HepG2 (cell line): Measurements from ENCODE around the gene COA7. TPM values are rescaled to one million over a fixed set of nuclear protein-coding genes. Genes with fewer than 3 reads are reported as not detected.
A peak's percentile ranks its signal among the peaks of the same experiment; 100 is the strongest.

ENCODE experiments used
- AGO2 ChIP-seq: fragments of 200-400 bp; formaldehyde crosslinking; optimal IDR thresholded peaks from 2 replicates; pipeline ENCODE3; 2017; ENCODE audit warnings: mild to moderate bottlenecking, low read depth, low read length, moderate library complexity
- ATF3 ChIP-seq: sonication (generic); formaldehyde crosslinking; IDR thresholded peaks from 2 replicates; pipeline ENCODE4 v1.4.0; 2020; ENCODE audit warnings: missing genetic modification reagents
- BHLHE40 ChIP-seq: IDR thresholded peaks from 2 replicates; pipeline ENCODE4 v1.6.1; 2011; ENCODE audit warnings: low read length, improper control_type of control experiment
- ELK4 ChIP-seq: sonication (generic); formaldehyde crosslinking; IDR thresholded peaks from 2 replicates; pipeline ENCODE4 v1.9.0; 2021; ENCODE audit warnings: missing genetic modification reagents, borderline replicate concordance
- FOXP1 ChIP-seq, 2 experiments: fragments of 450-650 bp in 1 of 2; IDR thresholded peaks; 2 replicates each; pipeline ENCODE4 v1.6.1; 2017 to 2018; ENCODE audit warnings: antibody characterized with exemption in 1 of 2
- HNF1A ChIP-seq, 2 experiments: sonication (generic) in 1 of 2; formaldehyde crosslinking in 1 of 2; IDR thresholded peaks; 2 replicates each; pipeline versions ENCODE4 v1.4.0 to v1.6.1; 2016 to 2020; ENCODE audit warnings: borderline replicate concordance in 1 of 2, low read depth in 1 of 2, mild to moderate bottlenecking in 1 of 2, missing genetic modification reagents in 1 of 2
- HNRNPK ChIP-seq: fragments of 200-400 bp; formaldehyde crosslinking; IDR thresholded peaks from 2 replicates; pipeline ENCODE4 v1.6.1; 2018; ENCODE audit warnings: low read length, low read depth, moderate library complexity, mild to moderate bottlenecking; ENCODE audit not compliant: poor library complexity, severe bottlenecking
- PHF21A ChIP-seq: sonication (generic); formaldehyde crosslinking; IDR thresholded peaks from 2 replicates; pipeline ENCODE4 v1.5.0; 2020; ENCODE audit warnings: mild to moderate bottlenecking, missing genetic modification reagents
- ZC3H4 ChIP-seq: sonication (generic); formaldehyde crosslinking; IDR thresholded peaks from 2 replicates; pipeline ENCODE4 v1.4.0; 2020; ENCODE audit warnings: missing genetic modification reagents, borderline replicate concordance
- ZMYM3 ChIP-seq: sonication (generic); formaldehyde crosslinking; IDR thresholded peaks from 2 replicates; pipeline ENCODE4 v1.5.1; 2020; ENCODE audit warnings: mild to moderate bottlenecking, missing genetic modification reagents
- ZNF10 ChIP-seq: sonication (generic); formaldehyde crosslinking; IDR thresholded peaks from 2 replicates; pipeline ENCODE4 v1.4.0; 2020; ENCODE audit warnings: mild to moderate bottlenecking, low read depth, missing genetic modification reagents, borderline replicate concordance
- ZNF382 ChIP-seq: sonication (generic); formaldehyde crosslinking; IDR thresholded peaks from 2 replicates; pipeline ENCODE4 v1.5.0; 2020; ENCODE audit warnings: missing genetic modification reagents, mild to moderate bottlenecking, borderline replicate concordance
- ZNF460 ChIP-seq: sonication (generic); formaldehyde crosslinking; IDR thresholded peaks from 2 replicates; pipeline ENCODE4 v1.5.1; 2020; ENCODE audit warnings: missing genetic modification reagents, mild to moderate bottlenecking, borderline replicate concordance
- polyA plus RNA-seq, 8 experiments: library from polyadenylated mRNA; depleted of rRNA in 3 of 8; stranded (reverse) in 7 of 8; unstranded in 1 of 8; fragments of >200 nt; fragmentation: Illumina TruSeq in 4 of 8; extraction: Trizol in 4 of 8; gene quantifications; 2 replicates each; pipeline versions ENCODE4 v1.2.1 to v1.2.3, GENCODE V29; 2011 to 2016; ENCODE audit warnings: low read depth in 4 of 8, missing spikeins in 1 of 8, mixed read lengths in 1 of 8; ENCODE audit not compliant: insufficient read depth in 1 of 8
- total RNA-seq, 5 experiments: library from RNA; depleted of rRNA; stranded (reverse); fragments of >200 nt; fragmentation: Illumina TruSeq; extraction: Trizol; gene quantifications; 2 replicates each; pipeline ENCODE4 v1.2.3, GENCODE V29; 2016; ENCODE audit warnings: low read depth in 1 of 5
- TF ChIP-seq, protein P1 (sequence below): sonication (generic); formaldehyde crosslinking; IDR thresholded peaks from 2 replicates; pipeline ENCODE4 v1.5.0; 2020; ENCODE audit warnings: mild to moderate bottlenecking, missing genetic modification reagents, borderline replicate concordance

COA7 gene
- total and polyA plus RNA-seq, 2 of the 13 experiments (the other 11 are each of a cell fraction or from before 2014, with no cell fraction given), result 12.3 to 30.4 TPM

DNA sequence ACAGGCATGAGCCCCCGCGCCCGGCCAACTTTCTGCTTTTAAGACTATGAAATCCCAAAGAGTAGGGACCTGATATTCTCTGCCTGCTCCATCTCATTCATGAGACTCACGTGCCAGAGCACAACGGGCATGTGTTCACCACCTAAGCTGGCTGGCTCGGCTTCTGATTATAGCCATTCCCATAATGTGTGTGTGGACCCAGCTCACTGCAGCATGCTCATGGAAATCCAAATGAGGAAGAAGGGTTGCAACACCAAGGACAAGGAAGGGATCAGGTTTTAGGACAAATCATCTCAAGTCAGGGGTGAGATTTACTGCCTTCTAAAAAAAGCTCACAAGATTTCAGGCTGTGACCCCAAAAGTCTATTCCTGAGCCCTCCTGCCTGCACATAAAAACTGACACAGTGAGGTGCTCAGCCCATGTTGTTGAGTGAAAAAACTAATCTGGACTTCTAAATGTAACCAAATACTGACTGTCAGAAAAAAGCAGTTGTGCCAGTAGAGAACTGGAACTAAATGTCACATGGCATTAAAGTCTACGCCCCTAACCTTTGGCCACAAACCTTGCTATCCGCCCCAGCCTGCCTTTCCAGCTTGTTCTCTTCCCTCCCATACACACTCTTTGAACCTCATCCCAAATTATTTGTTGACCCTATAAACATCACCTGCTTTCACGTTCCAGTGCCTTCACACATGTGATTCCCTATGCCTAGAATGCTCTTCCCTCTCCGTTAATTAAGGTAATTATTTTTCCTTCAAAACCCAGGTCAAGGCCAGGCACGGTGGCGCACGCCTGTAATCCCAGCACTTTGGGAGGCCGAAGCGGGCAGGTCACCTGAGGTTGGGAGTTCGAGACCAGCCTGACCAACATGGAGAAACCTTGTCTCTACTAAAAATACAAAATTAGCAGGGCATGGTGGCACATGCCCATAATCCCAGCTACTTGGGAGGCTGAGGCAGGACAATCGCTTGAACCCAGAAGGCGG is 9.1 kb upstream of the COA7 start (continued):
- no peak for TF ChIP-seq ATF3 (CRISPR knock-in tag)
- TF ChIP-seq HNRNPK, result no peak
- TF ChIP-seq HNF1A (IDR thresholded peaks at IDR 0.05; ENCODE audit: low read depth), result no peak
- no peak for TF ChIP-seq HNF1A (CRISPR knock-in tag; IDR thresholded peaks at IDR 0.05; ENCODE audit: borderline replicate concordance)
- TF ChIP-seq ZC3H4 (CRISPR knock-in tag), result no peak
- TF ChIP-seq ZNF10 (CRISPR knock-in tag), result no peak
- TF ChIP-seq PHF21A, result no peak
- peak; percentile 96 for TF ChIP-seq ZNF460 (CRISPR knock-in tag)
- TF ChIP-seq BHLHE40, result peak; percentile 77
- TF ChIP-seq, protein P1, sequence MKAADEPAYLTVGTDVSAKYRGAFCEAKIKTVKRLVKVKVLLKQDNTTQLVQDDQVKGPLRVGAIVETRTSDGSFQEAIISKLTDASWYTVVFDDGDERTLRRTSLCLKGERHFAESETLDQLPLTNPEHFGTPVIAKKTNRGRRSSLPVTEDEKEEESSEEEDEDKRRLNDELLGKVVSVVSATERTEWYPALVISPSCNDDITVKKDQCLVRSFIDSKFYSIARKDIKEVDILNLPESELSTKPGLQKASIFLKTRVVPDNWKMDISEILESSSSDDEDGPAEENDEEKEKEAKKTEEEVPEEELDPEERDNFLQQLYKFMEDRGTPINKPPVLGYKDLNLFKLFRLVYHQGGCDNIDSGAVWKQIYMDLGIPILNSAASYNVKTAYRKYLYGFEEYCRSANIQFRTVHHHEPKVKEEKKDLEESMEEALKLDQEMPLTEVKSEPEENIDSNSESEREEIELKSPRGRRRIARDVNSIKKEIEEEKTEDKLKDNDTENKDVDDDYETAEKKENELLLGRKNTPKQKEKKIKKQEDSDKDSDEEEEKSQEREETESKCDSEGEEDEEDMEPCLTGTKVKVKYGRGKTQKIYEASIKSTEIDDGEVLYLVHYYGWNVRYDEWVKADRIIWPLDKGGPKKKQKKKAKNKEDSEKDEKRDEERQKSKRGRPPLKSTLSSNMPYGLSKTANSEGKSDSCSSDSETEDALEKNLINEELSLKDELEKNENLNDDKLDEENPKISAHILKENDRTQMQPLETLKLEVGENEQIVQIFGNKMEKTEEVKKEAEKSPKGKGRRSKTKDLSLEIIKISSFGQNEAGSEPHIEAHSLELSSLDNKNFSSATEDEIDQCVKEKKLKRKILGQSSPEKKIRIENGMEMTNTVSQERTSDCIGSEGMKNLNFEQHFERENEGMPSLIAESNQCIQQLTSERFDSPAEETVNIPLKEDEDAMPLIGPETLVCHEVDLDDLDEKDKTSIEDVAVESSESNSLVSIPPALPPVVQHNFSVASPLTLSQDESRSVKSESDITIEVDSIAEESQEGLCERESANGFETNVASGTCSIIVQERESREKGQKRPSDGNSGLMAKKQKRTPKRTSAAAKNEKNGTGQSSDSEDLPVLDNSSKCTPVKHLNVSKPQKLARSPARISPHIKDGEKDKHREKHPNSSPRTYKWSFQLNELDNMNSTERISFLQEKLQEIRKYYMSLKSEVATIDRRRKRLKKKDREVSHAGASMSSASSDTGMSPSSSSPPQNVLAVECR, result 0 out of 2 replicates have a peak, but pooled peaks have one; percentile 17
- no peak for TF ChIP-seq AGO2
- no peak for TF ChIP-seq ZNF382 (CRISPR knock-in tag)
- TF ChIP-seq ZMYM3 (CRISPR knock-in tag), result peak; percentile 70
- TF ChIP-seq FOXP1 (IDR thresholded peaks at IDR 0.05), result no peak
- TF ChIP-seq FOXP1 (CRISPR knock-in tag; IDR thresholded peaks at IDR 0.05), result no peak
- TF ChIP-seq ELK4 (CRISPR knock-in tag), result no peak
